GM18907 (cell line): ENCODE data around the gene ZBTB46.

Experiments
- ATAC-seq: cut with Tn5 transposase; IDR thresholded peaks from one replicate; pipeline ENCODE4 v1.9.1; 2021; ENCODE audit warnings: mild to moderate bottlenecking, moderate library complexity; ENCODE audit not compliant: unreplicated experiment

ZBTB46 gene

GRCh38 chr20:63768591-63769515 is 62.2 kb downstream of the ZBTB46 start:
- ATAC-seq, result no peak

GRCh38 chr20:63767886-63768285 is 63.2 kb downstream of the ZBTB46 start:
- ATAC-seq, result no peak

GRCh38 chr20:63767456-63767855 is 63.6 kb downstream of the ZBTB46 start:
- no peak for ATAC-seq

GRCh38 chr20:63766695-63767426 is 64.2 kb downstream of the ZBTB46 start:
- no peak for ATAC-seq

- no peak for ATAC-seq
Measured at GRCh38 chr20:63765902-63766301, 65.2 kb downstream of the ZBTB46 start.

- no peak for ATAC-seq
Measured at GRCh38 chr20:63765082-63765873, 65.8 kb downstream of the ZBTB46 start.

GRCh38 chr20:63759377-63759901 is 71.6 kb downstream of the ZBTB46 start:
- no peak for ATAC-seq

GRCh38 chr20:63758152-63758551 is 72.9 kb downstream of the ZBTB46 start:
- no peak for ATAC-seq

GRCh38 chr20:63756648-63756991 is 74.4 kb downstream of the ZBTB46 start:
- no peak for ATAC-seq

GRCh38 chr20:63755933-63756647 is 75.0 kb downstream of the ZBTB46 start:
- no peak for ATAC-seq

GRCh38 chr20:63754008-63754407 is 77.1 kb downstream of the ZBTB46 start:
- no peak for ATAC-seq

- no peak for ATAC-seq
Measured at GRCh38 chr20:63753381-63753780, 77.7 kb downstream of the ZBTB46 start.

- ATAC-seq, result no peak
Measured at GRCh38 chr20:63752411-63753101, 78.5 kb downstream of the ZBTB46 start.

GRCh38 chr20:63751471-63752271 is 79.4 kb downstream of the ZBTB46 start:
- no peak for ATAC-seq

- ATAC-seq, result no peak
Measured at GRCh38 chr20:63750807-63751470, 80.1 kb downstream of the ZBTB46 start.

GRCh38 chr20:63749597-63750508 is 81.2 kb downstream of the ZBTB46 start:
- ATAC-seq, result no peak

- ATAC-seq, result no peak
Measured at GRCh38 chr20:63748934-63749270, 82.2 kb downstream of the ZBTB46 start.
